ENCODE data around the gene WNT11.

WNT11 gene

GRCh38 chr11:76230392-76230791, 24.1 kb upstream of the WNT11 start:
- Histone ChIP-seq H3K9ac (ENCODE audit: insufficient read length) (no peak overlapping the region), H3K9me3 (ENCODE audit: low read depth, low read length) (no peaks in the 10 kb centered on the region), H3K27ac (no peak overlapping the region), H3K4me3 (no peak overlapping the region), H3K36me3 (ENCODE audit: insufficient read depth, low read length) (no peaks in the 10 kb centered on the region)
- TF ChIP-seq POLR2AphosphoS5 (IDR thresholded peaks at IDR 0.05; ENCODE audit: borderline replicate concordance, low read depth, low read length) (no peak), EZH2 (IDR thresholded peaks at IDR 0.05) (no peak), FOXP2 (optimal IDR thresholded peaks at IDR 0.05; ENCODE audit: control extremely low read depth, extremely low read length, insufficient read depth) (no peak)
- no peak for DNase-seq (ENCODE audit: low read depth, low spot score)

DNA sequence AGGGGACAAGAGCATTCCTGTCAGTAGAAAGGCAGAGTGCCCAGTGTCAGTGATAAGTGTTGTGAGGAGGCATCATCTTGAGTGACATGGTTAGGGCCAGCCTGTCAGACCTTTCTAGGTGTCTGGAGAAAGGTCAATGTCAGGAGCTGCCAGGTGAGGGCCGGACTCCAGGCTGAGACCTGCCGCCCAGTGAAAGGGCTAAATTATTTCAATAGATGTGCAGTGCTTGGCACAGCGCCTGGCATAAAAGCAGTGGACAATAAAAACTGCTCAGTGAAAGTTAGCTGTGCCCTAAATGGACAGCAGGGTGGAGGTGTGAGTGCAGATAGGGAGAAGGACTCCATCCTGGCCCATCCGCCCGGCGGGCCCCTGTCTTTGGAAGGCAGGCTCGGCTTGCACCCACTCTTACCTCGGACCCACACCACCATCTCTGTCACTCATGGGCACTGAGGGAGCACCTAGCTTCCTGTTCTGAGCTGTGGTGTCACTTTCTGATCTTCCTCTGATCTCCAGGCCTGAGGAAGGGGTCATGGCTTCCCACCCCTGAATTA, 23.5 kb upstream of the WNT11 start:
- TF ChIP-seq POLR2AphosphoS5 (IDR thresholded peaks at IDR 0.05; ENCODE audit: borderline replicate concordance, low read depth, low read length) (no peak), EZH2 (IDR thresholded peaks at IDR 0.05) (no peak), FOXP2 (optimal IDR thresholded peaks at IDR 0.05; ENCODE audit: control extremely low read depth, extremely low read length, insufficient read depth) (no peak)
- Histone ChIP-seq H3K9me3 (ENCODE audit: low read depth, low read length) (no peaks in the 10 kb centered on the region), H3K27ac (no peak overlapping the region), H3K4me3 (no peak overlapping the region), H3K9ac (ENCODE audit: insufficient read length) (no peak overlapping the region), H3K36me3 (ENCODE audit: insufficient read depth, low read length) (no peaks in the 10 kb centered on the region)
- DNase-seq (ENCODE audit: low read depth, low spot score): no peak

DNA sequence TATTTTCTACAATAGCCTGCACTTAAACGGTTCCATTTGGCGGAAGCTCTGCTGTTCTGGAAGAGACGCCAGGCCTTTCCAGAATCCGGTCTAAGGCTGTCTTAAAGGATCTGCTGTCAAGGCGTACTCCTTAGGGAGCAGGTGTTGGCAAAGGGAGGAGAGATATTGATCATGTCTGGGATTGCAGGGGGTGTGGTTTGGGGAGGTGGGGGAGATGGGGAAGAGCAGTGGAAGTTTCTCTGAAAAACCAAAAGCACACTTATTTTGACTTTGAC, 22.5 kb upstream of the WNT11 start:
- Histone ChIP-seq H3K9ac (ENCODE audit: insufficient read length) (no peak overlapping the region), H3K27ac (no peak overlapping the region), H3K36me3 (ENCODE audit: insufficient read depth, low read length) (no peaks in the 10 kb centered on the region), H3K4me3 (no peak overlapping the region), H3K9me3 (ENCODE audit: low read depth, low read length) (no peaks in the 10 kb centered on the region)
- DNase-seq (ENCODE audit: low read depth, low spot score): no peak
- no peak for TF ChIP-seq EZH2 (IDR thresholded peaks at IDR 0.05)
- no peak for TF ChIP-seq FOXP2 (optimal IDR thresholded peaks at IDR 0.05; ENCODE audit: control extremely low read depth, extremely low read length, insufficient read depth)
- no peak for TF ChIP-seq POLR2AphosphoS5 (IDR thresholded peaks at IDR 0.05; ENCODE audit: borderline replicate concordance, low read depth, low read length)

GRCh38 chr11:76228071-76228874, 22.0 kb upstream of the WNT11 start:
- no peak for TF ChIP-seq EZH2 (IDR thresholded peaks at IDR 0.05)
- TF ChIP-seq POLR2AphosphoS5 (IDR thresholded peaks at IDR 0.05; ENCODE audit: borderline replicate concordance, low read depth, low read length): no peak
- TF ChIP-seq FOXP2 (optimal IDR thresholded peaks at IDR 0.05; ENCODE audit: control extremely low read depth, extremely low read length, insufficient read depth): no peak
- Histone ChIP-seq H3K9me3 (ENCODE audit: low read depth, low read length) (no peaks in the 10 kb centered on the region), H3K36me3 (ENCODE audit: insufficient read depth, low read length) (no peaks in the 10 kb centered on the region), H3K9ac (ENCODE audit: insufficient read length) (no peak overlapping the region), H3K4me3 (no peak overlapping the region), H3K27ac (no peak overlapping the region)
- no peak for DNase-seq (ENCODE audit: low read depth, low spot score)

GRCh38 chr11:76226626-76227025, 20.3 kb upstream of the WNT11 start:
- Histone ChIP-seq H3K27ac (no peak overlapping the region), H3K4me3 (no peak overlapping the region), H3K36me3 (ENCODE audit: insufficient read depth, low read length) (no peaks in the 10 kb centered on the region), H3K9me3 (ENCODE audit: low read depth, low read length) (no peaks in the 10 kb centered on the region), H3K9ac (ENCODE audit: insufficient read length) (no peak overlapping the region)
- TF ChIP-seq POLR2AphosphoS5 (IDR thresholded peaks at IDR 0.05; ENCODE audit: borderline replicate concordance, low read depth, low read length): no peak
- TF ChIP-seq FOXP2 (optimal IDR thresholded peaks at IDR 0.05; ENCODE audit: control extremely low read depth, extremely low read length, insufficient read depth): no peak
- TF ChIP-seq EZH2 (IDR thresholded peaks at IDR 0.05): no peak
- no peak for DNase-seq (ENCODE audit: low read depth, low spot score)

DNA sequence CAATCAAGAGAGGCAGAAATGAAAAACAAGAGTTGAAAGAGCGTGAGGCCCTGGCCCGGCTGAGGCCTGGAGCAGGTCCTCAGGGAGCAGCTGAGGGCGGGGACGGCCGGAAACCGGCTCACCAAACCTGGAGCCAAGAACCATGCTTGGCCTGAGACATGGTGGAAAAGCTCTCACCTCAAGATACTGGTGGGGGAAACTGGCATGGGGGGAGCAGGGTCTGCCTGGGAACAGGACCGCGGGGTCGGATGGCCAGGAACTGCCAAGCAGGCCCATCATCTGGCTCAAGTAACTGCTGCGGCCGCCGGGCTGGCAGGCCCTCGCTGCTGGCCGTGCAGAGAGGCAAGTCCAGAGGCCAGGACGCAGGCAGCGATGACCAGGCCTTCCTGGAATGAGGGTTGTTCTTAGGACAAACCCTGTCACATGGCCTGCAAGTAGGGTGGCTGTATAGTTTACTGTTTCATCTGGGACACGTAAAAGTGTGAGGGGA, 18.9 kb upstream of the WNT11 start:
- no peak overlapping the region for H3K9ac ChIP-seq (ENCODE audit: insufficient read length)
- TF ChIP-seq EZH2 (IDR thresholded peaks at IDR 0.05) (no peak), POLR2AphosphoS5 (IDR thresholded peaks at IDR 0.05; ENCODE audit: borderline replicate concordance, low read depth, low read length) (no peak), FOXP2 (optimal IDR thresholded peaks at IDR 0.05; ENCODE audit: control extremely low read depth, extremely low read length, insufficient read depth) (no peak)
- no peak overlapping the region for H3K27ac ChIP-seq
- no peaks in the 10 kb centered on the region for H3K36me3 ChIP-seq (ENCODE audit: insufficient read depth, low read length)
- no peaks in the 10 kb centered on the region for H3K9me3 ChIP-seq (ENCODE audit: low read depth, low read length)
- no peak for DNase-seq (ENCODE audit: low read depth, low spot score)
- no peak overlapping the region for H3K4me3 ChIP-seq

DNA sequence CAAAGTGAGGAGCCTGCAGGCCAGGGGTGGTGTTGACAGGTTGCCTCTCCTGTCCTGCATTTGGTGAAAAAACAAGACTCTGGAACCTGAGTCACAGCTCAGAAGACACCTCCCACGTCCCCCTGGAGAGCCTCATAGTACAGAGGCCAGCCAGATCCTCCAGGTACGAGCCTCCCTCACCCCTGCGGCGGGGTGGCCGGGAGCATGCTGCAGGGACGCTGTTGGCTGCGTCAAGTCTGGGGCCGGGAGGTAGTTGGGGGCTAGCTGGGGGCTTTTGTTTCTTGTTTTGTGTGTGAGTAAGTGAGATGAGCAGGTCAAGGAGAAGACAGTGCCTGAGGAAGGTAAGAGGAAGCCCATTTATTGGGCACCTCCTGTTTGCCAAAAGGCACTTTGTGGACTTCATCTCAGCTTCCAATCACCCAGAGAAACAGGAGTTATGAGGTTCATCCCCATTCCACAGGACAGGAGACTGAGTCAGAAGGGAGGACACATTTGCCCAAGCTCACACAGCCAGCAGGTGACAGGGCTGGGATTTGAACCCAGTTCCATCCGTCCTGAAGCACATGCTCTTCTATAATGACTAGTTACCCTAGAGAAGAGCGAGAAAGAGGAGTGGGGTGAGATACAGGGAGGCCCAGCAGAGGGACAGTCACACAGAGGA, 18.3 kb upstream of the WNT11 start:
- TF ChIP-seq FOXP2 (optimal IDR thresholded peaks at IDR 0.05; ENCODE audit: control extremely low read depth, extremely low read length, insufficient read depth) (no peak), EZH2 (IDR thresholded peaks at IDR 0.05) (no peak)
- Histone ChIP-seq H3K9ac (ENCODE audit: insufficient read length) (no peak overlapping the region), H3K9me3 (ENCODE audit: low read depth, low read length) (no peaks in the 10 kb centered on the region)

DNA sequence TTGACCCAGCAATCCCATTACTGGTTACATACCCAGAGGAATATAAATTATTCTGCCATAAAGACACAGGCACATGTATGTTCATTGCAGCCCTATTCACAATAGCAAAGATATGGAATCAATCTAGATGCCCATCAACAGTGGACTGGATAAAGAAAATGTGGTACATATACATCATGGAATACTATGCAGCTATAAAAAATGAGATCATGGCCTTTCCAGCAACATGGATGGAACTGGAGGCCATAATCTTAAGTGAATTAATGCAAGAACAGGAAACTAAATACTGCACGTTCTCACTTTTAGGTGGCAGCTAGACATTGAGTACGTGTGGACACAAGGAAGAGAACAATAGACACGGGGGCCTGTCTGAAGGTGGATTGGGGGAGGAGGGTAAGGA, 15.1 kb upstream of the WNT11 start:
- no peak for TF ChIP-seq POLR2AphosphoS5 (IDR thresholded peaks at IDR 0.05; ENCODE audit: borderline replicate concordance, low read depth, low read length)
- TF ChIP-seq EZH2 (IDR thresholded peaks at IDR 0.05): no peak
- no peak for TF ChIP-seq FOXP2 (optimal IDR thresholded peaks at IDR 0.05; ENCODE audit: control extremely low read depth, extremely low read length, insufficient read depth)
- no peaks in the 10 kb centered on the region for H3K36me3 ChIP-seq (ENCODE audit: insufficient read depth, low read length)
- no peak overlapping the region for H3K9ac ChIP-seq (ENCODE audit: insufficient read length)
- H3K27ac ChIP-seq: no peak overlapping the region
- H3K4me3 ChIP-seq: no peak overlapping the region
- H3K9me3 ChIP-seq (ENCODE audit: low read depth, low read length): no peaks in the 10 kb centered on the region
- DNase-seq (ENCODE audit: low read depth, low spot score): no peak

More for the DNA sequence above, 18.3 kb upstream of the WNT11 start:
- DNase-seq (ENCODE audit: low read depth, low spot score): no peak
- H3K4me3 ChIP-seq: no peak overlapping the region
- H3K27ac ChIP-seq: no peak overlapping the region
- H3K36me3 ChIP-seq (ENCODE audit: insufficient read depth, low read length): no peaks in the 10 kb centered on the region

Data from SK-N-MC (cell line).